Measurements from ENCODE around the gene STOX2.

STOX2 gene

DNA sequence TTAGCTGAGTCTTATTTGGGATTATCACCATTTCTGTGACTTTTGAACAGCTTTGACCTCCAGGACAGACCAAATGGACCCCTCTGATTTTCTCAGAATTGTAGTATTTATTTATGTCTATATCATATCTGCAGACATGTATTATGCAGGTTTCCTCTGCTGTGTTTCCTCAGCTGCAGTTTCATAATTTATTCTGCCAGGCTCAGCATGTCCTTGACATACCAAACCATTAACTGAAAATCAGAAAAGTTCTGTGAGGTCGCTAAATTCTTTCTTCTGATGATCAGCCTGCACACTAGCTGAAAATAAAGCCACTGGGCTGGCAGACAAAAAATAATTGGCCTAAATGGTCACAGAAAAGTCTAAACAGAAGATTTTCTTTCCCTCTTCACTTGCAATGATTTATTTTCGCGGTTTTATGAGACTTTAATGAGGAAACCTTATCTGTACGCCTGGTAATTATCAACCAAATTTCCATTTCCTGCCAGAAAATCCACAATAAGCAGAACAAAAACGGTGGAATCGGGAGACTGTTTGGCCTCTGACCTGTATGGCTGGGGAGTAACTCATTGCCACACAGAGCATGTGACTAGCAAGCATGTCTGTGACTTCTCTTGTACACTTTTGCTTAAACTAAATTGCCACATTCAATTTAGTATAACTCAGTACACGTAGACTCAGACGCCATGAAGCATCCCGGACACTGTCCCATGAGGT, 161.6 kb downstream of the STOX2 start:
- no peak for DNase-seq (ENCODE audit: low read depth)
- no peak overlapping the region for H3K4me3 ChIP-seq (ENCODE audit: low read length)
- TF ChIP-seq, protein P1, sequence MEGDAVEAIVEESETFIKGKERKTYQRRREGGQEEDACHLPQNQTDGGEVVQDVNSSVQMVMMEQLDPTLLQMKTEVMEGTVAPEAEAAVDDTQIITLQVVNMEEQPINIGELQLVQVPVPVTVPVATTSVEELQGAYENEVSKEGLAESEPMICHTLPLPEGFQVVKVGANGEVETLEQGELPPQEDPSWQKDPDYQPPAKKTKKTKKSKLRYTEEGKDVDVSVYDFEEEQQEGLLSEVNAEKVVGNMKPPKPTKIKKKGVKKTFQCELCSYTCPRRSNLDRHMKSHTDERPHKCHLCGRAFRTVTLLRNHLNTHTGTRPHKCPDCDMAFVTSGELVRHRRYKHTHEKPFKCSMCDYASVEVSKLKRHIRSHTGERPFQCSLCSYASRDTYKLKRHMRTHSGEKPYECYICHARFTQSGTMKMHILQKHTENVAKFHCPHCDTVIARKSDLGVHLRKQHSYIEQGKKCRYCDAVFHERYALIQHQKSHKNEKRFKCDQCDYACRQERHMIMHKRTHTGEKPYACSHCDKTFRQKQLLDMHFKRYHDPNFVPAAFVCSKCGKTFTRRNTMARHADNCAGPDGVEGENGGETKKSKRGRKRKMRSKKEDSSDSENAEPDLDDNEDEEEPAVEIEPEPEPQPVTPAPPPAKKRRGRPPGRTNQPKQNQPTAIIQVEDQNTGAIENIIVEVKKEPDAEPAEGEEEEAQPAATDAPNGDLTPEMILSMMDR (conservative IDR thresholded peaks at IDR 0.05; ENCODE audit: low read length) = no peak

DNA sequence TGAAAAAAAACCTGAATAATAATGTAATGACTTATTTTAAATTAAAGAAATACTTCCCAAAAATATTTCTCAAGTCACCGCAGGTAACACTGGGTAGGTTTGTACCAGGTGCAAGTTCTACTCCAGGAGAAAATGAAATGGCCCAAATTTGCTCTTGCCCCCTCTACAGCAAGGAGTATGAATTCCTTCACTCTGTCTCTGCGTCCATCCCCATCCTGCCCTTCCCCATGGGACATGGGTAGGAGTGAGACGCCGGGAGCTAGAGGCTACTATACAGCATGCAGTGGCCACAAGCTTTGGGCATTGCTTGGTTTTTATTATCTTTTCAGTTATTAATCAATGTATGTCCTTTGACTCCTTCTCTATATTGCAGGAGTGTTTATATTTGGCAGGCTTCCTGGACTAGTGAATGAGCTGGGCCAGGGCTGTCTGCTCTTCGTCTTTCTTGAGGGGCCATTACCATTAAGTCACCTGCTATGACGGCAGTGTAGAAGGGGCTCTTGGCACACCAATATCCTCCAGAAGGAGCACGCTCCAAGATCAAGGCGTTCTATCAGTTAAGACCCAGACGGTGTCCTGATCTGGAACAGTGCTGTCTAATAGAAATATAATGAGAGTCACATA, 162.9 kb downstream of the STOX2 start:
- TF ChIP-seq, protein P1 (conservative IDR thresholded peaks at IDR 0.05; ENCODE audit: low read length) = no peak
- no peak overlapping the region for H3K4me3 ChIP-seq (ENCODE audit: low read length)
- no peak for DNase-seq (ENCODE audit: low read depth)

All from AG10803 (cell line).